Osteocyte (in vitro differentiated cells): ENCODE data around the gene PAMR1. TPM values are rescaled to one million over a fixed set of nuclear protein-coding genes. Genes with fewer than 3 reads are reported as not detected.
A peak's percentile ranks its signal among the peaks of the same experiment; 100 is the strongest.
"Not testable (repeated sequence)": the region's sequence is repeated elsewhere in the genome, so short reads cannot be mapped to it uniquely, and the experiment has no call there.

Source experiments
- DNase-seq: peaks from one replicate; pipeline ENCODE4 v3.0.0; 2021; ENCODE audit warnings: mixed read lengths; ENCODE audit not compliant: unreplicated experiment; ENCODE audit errors: extremely low spot score
- H3K27ac Mint-ChIP-seq: one replicate; pipeline ENCODE4 v1.8.0; 2021; ENCODE audit warnings: mild to moderate bottlenecking, mixed read lengths; ENCODE audit not compliant: unreplicated experiment
- H3K27me3 Mint-ChIP-seq: one replicate; pipeline ENCODE4 v1.8.0; 2021; ENCODE audit warnings: mixed read lengths; ENCODE audit not compliant: unreplicated experiment
- H3K36me3 Mint-ChIP-seq: one replicate; pipeline ENCODE4 v1.8.0; 2021; ENCODE audit warnings: mixed read lengths; ENCODE audit not compliant: unreplicated experiment
- H3K4me1 Mint-ChIP-seq: one replicate; pipeline ENCODE4 v1.8.0; 2021; ENCODE audit warnings: mixed read lengths; ENCODE audit not compliant: unreplicated experiment
- H3K4me3 Mint-ChIP-seq: one replicate; pipeline ENCODE4 v1.8.0; 2021; ENCODE audit warnings: mild to moderate bottlenecking, moderate library complexity, mixed read lengths; ENCODE audit not compliant: unreplicated experiment
- H3K9me3 Mint-ChIP-seq: one replicate; pipeline ENCODE4 v1.8.0; 2021; ENCODE audit warnings: mixed read lengths; ENCODE audit not compliant: unreplicated experiment
- total RNA-seq: library from RNA; stranded (reverse); gene quantifications from 2 replicates; pipeline ENCODE4 v1.2.1, GENCODE V29; 2021
- TF ChIP-seq, protein P1 (sequence below): fragments of 200-600 bp; sonication (generic); IDR thresholded peaks from 2 replicates; pipeline ENCODE4 v1.5.0; 2021; ENCODE audit warnings: antibody characterized with exemption, mild to moderate bottlenecking, moderate library complexity

The PAMR1 gene
- total RNA-seq, 1 donor from 2014 or later: 4.4 TPM

GRCh38 chr11:35524780-35525179 lies 636 bp downstream of the PAMR1 start:
- no peak for DNase-seq
- Mint-ChIP-seq H3K36me3 (no peaks in the 10 kb centered on the region), H3K4me3 (peak overlapping the region; percentile 50), H3K9me3 (no peaks in the 10 kb centered on the region), H3K27me3 (no peaks in the 10 kb centered on the region), H3K27ac (peak overlapping the region; percentile 20), H3K4me1 (peaks cover 50% of the 10 kb centered on the region)
- TF ChIP-seq, protein P1, sequence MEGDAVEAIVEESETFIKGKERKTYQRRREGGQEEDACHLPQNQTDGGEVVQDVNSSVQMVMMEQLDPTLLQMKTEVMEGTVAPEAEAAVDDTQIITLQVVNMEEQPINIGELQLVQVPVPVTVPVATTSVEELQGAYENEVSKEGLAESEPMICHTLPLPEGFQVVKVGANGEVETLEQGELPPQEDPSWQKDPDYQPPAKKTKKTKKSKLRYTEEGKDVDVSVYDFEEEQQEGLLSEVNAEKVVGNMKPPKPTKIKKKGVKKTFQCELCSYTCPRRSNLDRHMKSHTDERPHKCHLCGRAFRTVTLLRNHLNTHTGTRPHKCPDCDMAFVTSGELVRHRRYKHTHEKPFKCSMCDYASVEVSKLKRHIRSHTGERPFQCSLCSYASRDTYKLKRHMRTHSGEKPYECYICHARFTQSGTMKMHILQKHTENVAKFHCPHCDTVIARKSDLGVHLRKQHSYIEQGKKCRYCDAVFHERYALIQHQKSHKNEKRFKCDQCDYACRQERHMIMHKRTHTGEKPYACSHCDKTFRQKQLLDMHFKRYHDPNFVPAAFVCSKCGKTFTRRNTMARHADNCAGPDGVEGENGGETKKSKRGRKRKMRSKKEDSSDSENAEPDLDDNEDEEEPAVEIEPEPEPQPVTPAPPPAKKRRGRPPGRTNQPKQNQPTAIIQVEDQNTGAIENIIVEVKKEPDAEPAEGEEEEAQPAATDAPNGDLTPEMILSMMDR: no peak

- Mint-ChIP-seq H3K9me3 (no peaks in the 10 kb centered on the region), H3K27me3 (peaks cover under 1% of the 10 kb centered on the region), H3K36me3 (no peaks in the 10 kb centered on the region), H3K4me3 (no peak overlapping the region), H3K4me1 (peaks cover 46% of the 10 kb centered on the region), H3K27ac (peak overlapping the region; percentile 44)
- no peak for DNase-seq
- TF ChIP-seq, protein P1: no peak
Measured at GRCh38 chr11:35523861-35524260, 1.6 kb downstream of the PAMR1 start.

GRCh38 chr11:35523331-35523768 lies 2.1 kb downstream of the PAMR1 start:
- TF ChIP-seq, protein P1: no peak
- Mint-ChIP-seq H3K9me3 (no peaks in the 10 kb centered on the region), H3K27me3 (peaks cover 4% of the 10 kb centered on the region), H3K36me3 (no peaks in the 10 kb centered on the region), H3K27ac (peak overlapping the region; percentile 44), H3K4me3 (no peak overlapping the region), H3K4me1 (peaks cover 46% of the 10 kb centered on the region)
- no peak for DNase-seq

- H3K4me3 Mint-ChIP-seq, H3K27ac Mint-ChIP-seq, H3K9me3 Mint-ChIP-seq, DNase-seq, H3K36me3 Mint-ChIP-seq: not testable (repeated sequence)
- peaks cover 46% of the 10 kb centered on the region for H3K4me1 Mint-ChIP-seq
- H3K27me3 Mint-ChIP-seq: peaks cover 13% of the 10 kb centered on the region
Measured at GRCh38 chr11:35522091-35522490, 3.3 kb downstream of the PAMR1 start.

DNA sequence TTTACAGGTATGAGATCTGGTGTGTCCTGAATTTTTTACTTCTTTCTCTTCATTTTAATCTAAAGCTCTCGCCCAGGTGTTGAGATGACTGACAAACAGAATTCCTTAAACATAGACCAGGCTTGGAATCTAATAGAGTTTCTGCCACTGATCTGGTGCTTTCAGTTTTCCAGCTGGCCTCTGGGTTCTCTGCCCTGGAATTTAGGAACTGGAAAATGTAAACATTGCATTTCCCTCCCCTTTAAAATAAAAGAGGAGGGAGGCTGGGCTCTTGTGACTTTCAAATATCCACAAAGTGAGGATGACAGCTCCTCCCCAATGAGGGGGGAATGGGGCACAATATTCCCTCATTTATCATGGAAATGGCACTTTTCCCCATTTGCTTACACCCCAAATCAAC lies 5.0 kb downstream of the PAMR1 start:
- no peaks in the 10 kb centered on the region for H3K36me3 Mint-ChIP-seq
- H3K27me3 Mint-ChIP-seq: peaks cover 15% of the 10 kb centered on the region
- peaks cover 36% of the 10 kb centered on the region for H3K4me1 Mint-ChIP-seq
- no peaks in the 10 kb centered on the region for H3K9me3 Mint-ChIP-seq
- H3K27ac Mint-ChIP-seq: no peak overlapping the region
- DNase-seq: no peak
- TF ChIP-seq, protein P1: no peak
- H3K4me3 Mint-ChIP-seq: no peak overlapping the region

DNA sequence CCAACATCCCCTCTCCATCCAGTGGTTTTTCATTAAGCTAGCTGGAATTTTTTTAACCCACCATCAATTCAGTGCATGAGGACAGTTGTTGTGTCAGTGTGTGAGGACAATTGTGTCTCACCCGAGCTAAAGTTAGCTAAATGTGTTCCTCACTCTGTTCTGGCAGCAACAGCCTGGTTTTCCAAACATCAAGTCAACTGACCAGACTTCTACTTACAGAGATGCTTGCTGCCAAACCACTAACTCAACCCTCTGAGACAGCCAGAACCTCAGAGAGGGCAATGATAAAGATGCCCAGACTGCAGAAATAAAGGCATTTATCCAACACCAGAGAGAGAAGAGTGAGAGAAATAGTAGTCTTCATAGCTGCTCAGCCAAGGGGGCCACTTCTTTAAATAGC lies 6.7 kb downstream of the PAMR1 start:
- Mint-ChIP-seq H3K4me3 (no peak overlapping the region), H3K27ac (no peak overlapping the region), H3K4me1 (peaks cover 23% of the 10 kb centered on the region), H3K36me3 (no peaks in the 10 kb centered on the region), H3K27me3 (peaks cover 15% of the 10 kb centered on the region), H3K9me3 (no peaks in the 10 kb centered on the region)
- TF ChIP-seq, protein P1: no peak
- no peak for DNase-seq
